A549 treated with ZK216348 at 1 μM for 4 hours (cell line): ENCODE data around the gene GGA2. TPM values are rescaled to one million over a fixed set of nuclear protein-coding genes. Genes with fewer than 3 reads are reported as not detected.

ENCODE experiments used
- total RNA-seq: library from RNA; stranded (reverse); fragments of 200-300 nt; extraction: Qiagen RNA extraction; gene quantifications from 5 replicates; pipeline ENCODE4 v1.2.3, GENCODE V29; 2022; ENCODE audit warnings: low read depth

GGA2 gene
- total RNA-seq: 20.7 to 31.0 TPM (median 27.5 TPM) in 5 replicates

GRCh38 chr16:23510164-23510914 lies at the start of gene GGA2:
GGA2 (minus strand) TSS chr16:23510494; CDS start chr16:23510411, 83 bp downstream.

GRCh38 chr16:23556881-23557778 lies 46.8 kb upstream of the GGA2 start, which contains the start of the genes EARS2 and UBFD1:
EARS2 (minus strand) TSS chr16:23557350; CDS start chr16:23557343, 7 bp downstream.
UBFD1 (plus strand) TSS chr16:23557727; CDS start chr16:23557743, 16 bp downstream.

GRCh38 chr16:23452572-23453337 lies 57.5 kb downstream of the GGA2 start, which contains the start of gene COG7:
COG7 (minus strand) TSS chr16:23453189; CDS start chr16:23452994, 195 bp downstream.

Other genes starting within 250 kb of the GGA2 start
- 0.09 to 0.34 TPM (median 0.21 TPM) in 5 replicates for gene SCNN1B, start 208.2 kb downstream of the GGA2 start, total RNA-seq
- 13.5 to 18.3 TPM (median 16.7 TPM) in 5 replicates for gene COG7, start 57.3 kb downstream of the GGA2 start, total RNA-seq
- gene EARS2, start 46.9 kb upstream of the GGA2 start, total RNA-seq: 19.3 to 37.0 TPM (median 30.6 TPM) in 5 replicates
- 32.6 to 69.2 TPM (median 54.2 TPM) in 5 replicates for gene UBFD1, start 47.2 kb upstream of the GGA2 start, total RNA-seq
- 138 to 194 TPM (median 173 TPM) in 5 replicates for gene NDUFAB1, start 85.8 kb upstream of the GGA2 start, total RNA-seq
- 9.6 to 13.3 TPM (median 10.5 TPM) in 5 replicates for gene PALB2, start 130.8 kb upstream of the GGA2 start, total RNA-seq
- 68.4 to 82.1 TPM (median 72.7 TPM) in 5 replicates for gene DCTN5, start 131.0 kb upstream of the GGA2 start, total RNA-seq
- 160 to 173 TPM (median 168 TPM) in 5 replicates for gene PLK1, start 168.4 kb upstream of the GGA2 start, total RNA-seq
- 0.20 TPM in 1 of 5 replicates, not detected in the others for gene ERN2, start 202.7 kb upstream of the GGA2 start, total RNA-seq
- gene CHP2, start 244.5 kb upstream of the GGA2 start, total RNA-seq: not detected in 5 replicates